Fibroblast of mammary gland (primary cell): ENCODE measurements around the gene RYR1.
A peak's percentile ranks its signal among the peaks of the same experiment; 100 is the strongest.
"Not testable (repeated sequence)": the region's sequence is repeated elsewhere in the genome, so short reads cannot be mapped to it uniquely, and the experiment has no call there.

ENCODE experiments used
- DNase-seq: peaks from one replicate; pipeline ENCODE4 v3.0.0-alpha.2; 2010; ENCODE audit warnings: low read depth
- H3K4me3 ChIP-seq: 2 replicates; pipeline ENCODE4 v1.5.1; 2011; ENCODE audit warnings: low read depth, mild to moderate bottlenecking, low read length, moderate library complexity; ENCODE audit not compliant: control insufficient read depth
- TF ChIP-seq, protein P1 (sequence below): conservative IDR thresholded peaks from 2 replicates; pipeline ENCODE4 v1.5.1; 2011; ENCODE audit warnings: low read depth, low read length, inconsistent platforms; ENCODE audit not compliant: control insufficient read depth, insufficient read depth

RYR1 gene

DNA sequence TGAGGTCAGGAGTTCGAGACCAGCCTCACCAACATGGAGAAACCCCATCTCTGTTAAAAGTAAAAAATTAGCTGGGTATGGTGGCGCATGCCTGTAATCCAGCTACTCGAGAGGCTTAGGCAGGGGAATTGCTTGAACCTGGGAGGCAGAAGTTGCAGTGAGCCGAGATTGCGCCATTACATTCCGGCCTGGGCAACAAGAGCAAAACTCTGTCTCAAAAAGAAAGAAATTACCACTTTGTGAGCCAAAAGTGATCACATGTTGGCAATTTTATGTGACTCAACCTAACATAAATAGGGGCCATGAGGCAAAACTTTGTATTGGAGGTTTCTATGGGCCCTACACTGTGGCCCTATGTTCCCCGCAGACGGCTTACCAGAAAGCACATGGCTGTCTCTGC is 112.1 kb downstream of the RYR1 start:
- TF ChIP-seq, protein P1, sequence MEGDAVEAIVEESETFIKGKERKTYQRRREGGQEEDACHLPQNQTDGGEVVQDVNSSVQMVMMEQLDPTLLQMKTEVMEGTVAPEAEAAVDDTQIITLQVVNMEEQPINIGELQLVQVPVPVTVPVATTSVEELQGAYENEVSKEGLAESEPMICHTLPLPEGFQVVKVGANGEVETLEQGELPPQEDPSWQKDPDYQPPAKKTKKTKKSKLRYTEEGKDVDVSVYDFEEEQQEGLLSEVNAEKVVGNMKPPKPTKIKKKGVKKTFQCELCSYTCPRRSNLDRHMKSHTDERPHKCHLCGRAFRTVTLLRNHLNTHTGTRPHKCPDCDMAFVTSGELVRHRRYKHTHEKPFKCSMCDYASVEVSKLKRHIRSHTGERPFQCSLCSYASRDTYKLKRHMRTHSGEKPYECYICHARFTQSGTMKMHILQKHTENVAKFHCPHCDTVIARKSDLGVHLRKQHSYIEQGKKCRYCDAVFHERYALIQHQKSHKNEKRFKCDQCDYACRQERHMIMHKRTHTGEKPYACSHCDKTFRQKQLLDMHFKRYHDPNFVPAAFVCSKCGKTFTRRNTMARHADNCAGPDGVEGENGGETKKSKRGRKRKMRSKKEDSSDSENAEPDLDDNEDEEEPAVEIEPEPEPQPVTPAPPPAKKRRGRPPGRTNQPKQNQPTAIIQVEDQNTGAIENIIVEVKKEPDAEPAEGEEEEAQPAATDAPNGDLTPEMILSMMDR, result no peak
- no peak overlapping the region for H3K4me3 ChIP-seq
- DNase-seq, result peak; percentile 20

DNA sequence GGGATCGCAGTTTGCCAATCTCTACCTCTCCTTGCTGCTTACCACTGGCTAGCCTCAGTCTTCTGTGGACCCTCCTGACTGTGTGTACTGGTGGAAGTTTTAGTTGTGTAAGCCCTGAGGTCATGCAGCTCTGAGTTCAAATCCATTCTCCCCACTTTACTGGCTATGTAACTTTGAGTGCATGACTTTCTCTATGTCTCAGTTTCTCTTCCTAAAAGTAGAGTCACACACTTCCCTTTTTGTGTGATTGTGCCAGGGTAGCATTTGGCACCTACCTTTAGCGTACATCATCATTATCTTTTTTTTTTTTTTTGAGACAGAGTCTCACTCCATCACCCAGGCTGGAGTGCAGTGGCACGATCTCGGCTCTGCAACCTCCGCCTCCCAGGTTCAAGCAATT is 113.9 kb downstream of the RYR1 start:
- no peak overlapping the region for H3K4me3 ChIP-seq
- TF ChIP-seq, protein P1, result no peak
- no peak for DNase-seq

DNA sequence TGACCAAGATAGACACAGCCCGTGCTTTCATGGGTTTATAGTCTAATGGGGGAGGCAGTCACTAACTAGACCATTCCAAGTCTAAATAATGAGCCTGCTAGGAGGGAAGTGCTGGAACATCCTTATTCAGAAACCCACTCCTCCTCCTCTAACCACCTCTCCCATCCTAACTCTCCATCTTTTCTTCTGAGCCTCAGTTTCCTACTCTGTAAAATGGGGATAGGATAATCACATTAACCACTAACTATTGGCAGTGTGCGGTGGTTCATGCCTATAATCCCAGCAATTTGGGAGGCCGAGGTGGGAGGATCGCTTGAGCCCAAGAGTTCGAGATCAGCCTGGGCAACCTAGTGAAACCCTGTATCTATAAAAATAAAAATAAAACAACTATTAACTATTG is 115.6 kb downstream of the RYR1 start:
- TF ChIP-seq, protein P1, result no peak
- H3K4me3 ChIP-seq, result no peak overlapping the region
- no peak for DNase-seq

DNA sequence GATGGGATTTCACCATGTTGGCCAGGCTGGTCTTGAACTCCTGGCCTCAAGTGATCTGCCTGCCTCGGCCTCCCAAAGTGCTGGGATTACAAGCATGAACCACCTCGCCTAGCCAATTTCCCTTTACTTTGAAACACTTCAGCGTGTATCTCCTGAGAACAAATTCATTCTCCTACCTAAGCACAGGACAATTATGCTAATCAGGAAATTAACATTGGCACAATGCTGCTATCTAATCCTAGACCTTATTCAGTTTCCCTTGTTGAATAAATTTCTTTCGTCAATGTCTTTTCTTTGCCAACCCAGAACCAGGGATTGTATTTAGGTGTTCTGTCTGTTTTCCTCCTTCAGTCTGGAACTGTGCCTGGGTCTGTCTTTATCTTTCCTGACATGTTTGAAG is 116.5 kb downstream of the RYR1 start:
- no peak overlapping the region for H3K4me3 ChIP-seq
- TF ChIP-seq, protein P1, result no peak
- no peak for DNase-seq

DNA sequence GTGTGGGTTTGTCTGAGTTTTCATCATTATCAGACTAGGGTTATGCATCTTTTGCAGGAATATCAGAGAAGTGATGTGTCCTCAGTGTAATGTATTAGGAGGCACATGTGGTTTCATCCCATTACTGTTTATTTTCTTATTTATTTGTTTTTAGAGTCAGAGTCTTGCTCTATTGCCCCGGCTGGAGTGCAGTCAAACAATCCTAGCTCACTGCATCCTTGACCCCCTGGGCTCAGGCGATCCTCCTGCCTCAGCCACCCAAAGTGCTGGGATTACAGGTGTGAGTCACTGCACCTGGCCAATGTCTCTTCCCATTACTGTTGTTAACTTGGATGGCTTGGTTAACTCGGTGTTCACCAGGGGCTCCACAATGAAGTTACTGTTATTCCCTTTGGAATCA is 116.9 kb downstream of the RYR1 start:
- TF ChIP-seq, protein P1, result no peak
- H3K4me3 ChIP-seq, result no peak overlapping the region
- no peak for DNase-seq

DNA sequence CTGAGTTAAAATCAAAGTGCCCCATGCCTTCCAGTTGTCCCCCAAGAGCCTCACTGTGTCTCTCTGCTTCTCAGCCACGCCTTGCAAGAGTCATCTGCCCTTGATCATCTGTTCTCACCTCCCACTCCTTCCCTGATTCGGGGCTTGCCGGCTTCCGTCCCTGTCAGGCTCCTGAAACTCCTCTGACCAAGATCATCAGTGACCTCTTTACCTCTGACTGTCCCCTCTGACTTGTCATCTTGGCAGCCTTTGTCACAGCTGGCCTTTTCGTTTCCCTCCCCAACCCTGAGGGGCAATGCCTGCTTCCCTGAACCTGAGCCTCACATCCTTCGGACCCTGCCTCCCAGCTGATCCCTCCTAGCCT is 117.9 kb downstream of the RYR1 start:
- DNase-seq, result no peak
- H3K4me3 ChIP-seq, result no peak overlapping the region
- TF ChIP-seq, protein P1, result no peak

DNA sequence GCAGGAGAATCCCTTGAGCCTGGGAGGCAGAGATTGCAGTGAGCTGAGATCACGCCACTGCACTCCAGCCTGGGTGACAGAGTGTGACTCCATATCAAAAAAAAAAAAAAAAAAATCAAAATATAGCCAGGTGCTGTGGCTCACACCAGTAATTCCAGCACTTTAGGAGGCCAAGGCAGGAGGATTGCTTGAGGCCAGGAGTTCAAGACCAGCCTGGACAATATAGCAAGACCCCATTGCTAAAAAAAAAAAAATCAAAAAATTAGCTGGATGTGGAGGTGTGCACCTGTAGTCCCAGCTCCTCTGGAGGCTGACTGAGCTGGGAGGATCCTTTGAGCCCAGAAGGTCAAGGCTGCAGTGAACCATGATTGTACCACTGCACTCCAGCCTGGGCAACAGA is 119.7 kb downstream of the RYR1 start:
- not testable (repeated sequence) for DNase-seq, H3K4me3 ChIP-seq
